Bone marrow (tissue), 2 donors: ENCODE results near the gene GOLM1.

Experiments used
- DNase-seq, 2 donors: peaks; one replicate each; lab custom pipeline; 2025; lab: John Stamatoyannopoulos, UW

The GOLM1 gene

GRCh38 chr9:85981369-85981768 lies 118.0 kb downstream of the GOLM1 start:
- DNase-seq: no peak

- DNase-seq: no peak
Measured at GRCh38 chr9:85978496-85978895, 120.9 kb downstream of the GOLM1 start.
